HG03342 (cell line): Measurements from ENCODE around the gene SENP8.
"Not testable (repeated sequence)": the region's sequence is repeated elsewhere in the genome, so short reads cannot be mapped to it uniquely, and the experiment has no call there.

ENCODE experiments used
- ATAC-seq: cut with Tn5 transposase; IDR thresholded peaks from one replicate; pipeline ENCODE4 v1.9.1; 2021; ENCODE audit warnings: mild to moderate bottlenecking, moderate library complexity; ENCODE audit not compliant: unreplicated experiment

SENP8 gene

GRCh38 chr15:72118017-72118978 is at the start of gene SENP8, which contains the start of gene MYO9A:
Gene SENP8 (plus strand): TSS chr15:72118403. CDS start chr15:72139624, 21,221 bp downstream.
Gene MYO9A (minus strand): TSS chr15:72118150. CDS start chr15:72046563, 71,587 bp downstream.
- ATAC-seq: peak; percentile 59

GRCh38 chr15:72068856-72069255 is 49.3 kb upstream of the SENP8 start:
- ATAC-seq: no peak

DNA sequence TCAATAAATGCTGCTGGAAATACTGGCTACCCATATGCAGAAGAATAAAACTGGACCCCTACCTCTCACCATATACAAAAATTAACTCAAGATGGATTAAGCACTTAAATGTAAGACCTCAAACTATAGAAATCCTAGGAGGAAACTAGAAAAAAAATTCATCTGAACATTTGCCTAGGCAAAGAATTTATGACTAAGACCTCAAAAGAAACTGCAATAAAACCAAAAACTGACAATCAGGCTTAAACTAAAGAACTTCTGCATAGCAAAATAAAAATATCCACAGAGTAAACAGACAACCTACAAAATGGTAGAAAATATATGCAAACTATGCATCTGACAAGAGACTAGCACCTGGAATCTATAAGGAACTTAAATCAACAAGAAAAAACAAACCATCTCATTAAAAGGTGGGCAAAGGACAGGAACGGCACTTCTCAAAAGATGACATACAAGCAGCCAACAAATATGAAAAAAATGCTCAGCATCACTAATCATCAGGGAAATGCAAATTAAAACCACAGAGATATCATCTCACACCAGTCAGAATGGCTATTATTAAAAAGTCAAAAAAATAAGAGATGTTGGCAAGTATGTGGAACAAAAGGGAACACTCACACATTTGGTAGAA is 47.3 kb upstream of the SENP8 start:
- ATAC-seq: no peak

GRCh38 chr15:72071448-72071825 is 46.8 kb upstream of the SENP8 start:
- ATAC-seq: not testable (repeated sequence)

DNA sequence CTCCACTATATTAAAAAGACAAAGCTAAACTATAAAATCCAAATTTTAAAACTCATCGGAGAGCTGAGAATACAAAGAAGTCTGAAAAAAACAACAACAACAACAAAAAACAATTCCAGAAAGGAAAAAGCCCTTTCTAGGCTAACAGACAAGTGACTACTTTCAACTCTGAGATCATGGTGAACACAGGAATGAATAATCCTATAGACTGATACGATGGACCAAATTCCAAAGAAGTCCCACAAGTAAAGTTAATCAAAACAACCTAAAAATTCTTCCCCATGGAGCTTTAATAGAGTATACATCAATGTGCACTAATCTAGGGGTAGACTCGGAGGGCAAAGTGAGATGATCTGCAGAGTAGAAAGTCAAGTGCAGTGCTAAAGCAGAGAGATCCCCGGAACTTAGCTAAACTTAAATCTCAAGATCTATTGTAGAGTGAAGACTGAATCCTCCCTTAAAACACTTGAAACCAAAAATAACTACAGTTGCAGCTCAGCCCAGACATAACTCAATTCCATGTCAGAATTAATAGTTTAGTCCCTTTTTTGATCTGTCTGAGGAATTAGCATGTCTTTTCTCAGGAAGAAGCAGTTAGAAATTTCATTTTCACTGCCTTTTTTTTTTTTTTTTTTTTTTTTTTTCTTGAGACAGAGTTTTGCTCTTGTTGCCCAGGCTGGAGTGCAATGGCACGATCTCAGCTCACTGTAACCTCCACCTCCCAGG is 43.7 kb upstream of the SENP8 start:
- ATAC-seq: no peak

DNA sequence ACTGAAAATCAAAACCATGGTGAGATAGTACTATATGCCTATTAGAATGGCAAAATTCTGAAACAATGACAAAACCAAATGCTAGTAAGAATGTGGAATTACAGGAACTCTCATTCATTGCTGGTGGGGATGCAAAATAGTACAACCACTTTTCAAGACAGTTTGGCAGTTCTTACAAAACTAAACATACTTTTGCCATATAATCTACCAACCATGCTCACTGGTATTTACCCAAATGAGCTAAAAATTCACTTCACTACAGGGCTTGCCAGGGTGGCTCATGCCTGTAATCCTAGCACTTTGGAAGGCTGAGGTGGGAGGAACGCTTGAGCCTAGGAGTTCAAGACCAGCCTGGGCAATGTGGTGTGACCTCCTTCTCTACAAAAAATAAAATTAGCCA is 40.3 kb upstream of the SENP8 start:
- ATAC-seq: no peak

DNA sequence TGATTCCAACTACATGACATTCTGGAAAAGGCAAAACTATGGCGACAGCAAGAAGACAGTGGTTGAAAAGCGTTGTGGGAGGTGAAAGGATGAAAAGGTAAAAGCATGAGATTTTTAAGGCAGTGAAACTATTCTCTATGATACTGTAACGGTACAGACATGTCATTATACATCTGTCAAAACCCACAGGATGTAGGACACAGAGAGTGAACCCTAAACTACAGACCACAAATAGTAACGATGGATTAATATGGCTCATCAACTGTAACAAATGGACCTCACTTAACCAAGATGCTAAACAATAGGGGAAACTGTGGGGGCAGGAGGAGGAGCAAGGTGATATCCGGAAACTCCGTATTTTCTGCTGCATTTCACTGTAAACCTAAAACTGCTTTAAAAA is 39.3 kb upstream of the SENP8 start:
- ATAC-seq: peak; percentile 94

DNA sequence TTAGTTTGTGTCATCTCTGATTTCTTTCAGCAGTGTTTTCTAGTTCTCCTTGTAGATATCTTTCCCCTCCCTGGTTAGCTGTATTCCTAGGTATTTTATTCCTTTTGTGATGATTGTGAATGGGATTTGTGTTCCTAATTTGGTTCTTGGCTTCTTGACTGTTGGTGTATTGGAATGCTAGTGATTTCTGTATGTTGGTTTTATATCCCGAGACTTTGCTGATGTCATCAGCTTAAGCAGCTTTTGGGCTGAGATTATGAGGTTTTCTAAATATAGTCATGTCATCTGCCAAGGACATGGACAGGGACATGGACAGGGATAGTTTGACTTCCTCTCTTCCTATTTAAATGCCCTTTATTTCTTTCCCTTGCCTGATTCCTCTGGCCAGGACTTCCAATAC is 36.0 kb upstream of the SENP8 start:
- no peak for ATAC-seq

- ATAC-seq: no peak
Observed at GRCh38 chr15:72086010-72086697, 32.0 kb upstream of the SENP8 start.

GRCh38 chr15:72086920-72087648 is 31.1 kb upstream of the SENP8 start:
- ATAC-seq: no peak

GRCh38 chr15:72092006-72092405 is 26.2 kb upstream of the SENP8 start:
- no peak for ATAC-seq

DNA sequence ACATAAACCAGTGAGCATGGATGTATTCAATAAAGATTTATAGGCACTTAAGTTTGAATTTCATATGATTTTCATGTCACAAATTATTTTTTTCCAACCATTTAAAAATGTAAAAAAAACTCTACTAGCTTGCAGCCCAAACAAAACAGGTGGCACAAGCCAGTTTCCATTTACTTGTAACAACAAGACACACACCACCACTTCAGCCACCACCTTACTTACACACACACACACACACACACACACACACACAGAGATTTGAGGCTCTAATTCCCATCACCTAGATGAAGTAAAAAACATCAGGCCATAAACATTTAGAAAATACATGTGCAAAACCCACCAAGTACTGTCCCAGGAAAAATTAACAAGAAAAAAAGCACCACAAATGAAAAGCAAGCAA is 25.5 kb upstream of the SENP8 start:
- no peak for ATAC-seq

GRCh38 chr15:72096796-72097195 is 21.4 kb upstream of the SENP8 start:
- no peak for ATAC-seq

DNA sequence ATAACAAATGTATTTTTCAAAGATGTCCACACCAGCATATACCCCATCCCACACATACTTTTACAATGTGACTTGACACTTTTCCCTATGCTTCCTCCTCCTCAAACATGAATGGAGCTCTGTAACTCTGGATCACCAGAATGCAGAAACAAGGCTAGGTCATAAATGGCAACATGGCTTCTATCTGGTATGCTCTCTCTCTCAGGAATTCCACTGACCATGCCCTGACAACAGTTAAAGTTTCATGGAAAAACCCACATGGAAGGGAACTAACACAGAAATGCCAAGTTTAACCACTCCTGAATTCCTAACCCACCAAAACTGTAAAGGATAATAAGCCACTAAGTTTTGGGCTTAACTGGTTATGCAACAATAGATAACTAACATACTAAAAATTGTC is 20.2 kb upstream of the SENP8 start:
- ATAC-seq: no peak

DNA sequence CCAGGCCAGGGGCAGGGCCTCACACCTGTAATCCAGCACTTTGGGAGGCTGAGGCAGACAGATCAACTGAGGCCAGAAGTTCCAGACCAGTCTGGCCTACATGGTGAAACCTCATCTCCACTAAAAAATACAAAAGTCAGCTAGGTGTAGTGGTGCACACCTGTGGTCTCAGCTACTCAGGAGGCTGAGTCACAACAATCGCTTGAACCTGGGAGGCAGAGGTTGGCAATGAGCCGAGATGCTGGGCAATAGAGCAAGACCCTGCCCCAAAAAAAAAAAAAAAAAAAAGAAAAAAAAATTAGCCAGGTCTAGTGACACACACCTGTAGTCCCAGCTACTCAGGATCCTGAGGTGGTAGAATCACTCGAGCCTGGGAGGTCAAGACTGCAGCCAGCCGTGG is 19.0 kb upstream of the SENP8 start:
- ATAC-seq: no peak

DNA sequence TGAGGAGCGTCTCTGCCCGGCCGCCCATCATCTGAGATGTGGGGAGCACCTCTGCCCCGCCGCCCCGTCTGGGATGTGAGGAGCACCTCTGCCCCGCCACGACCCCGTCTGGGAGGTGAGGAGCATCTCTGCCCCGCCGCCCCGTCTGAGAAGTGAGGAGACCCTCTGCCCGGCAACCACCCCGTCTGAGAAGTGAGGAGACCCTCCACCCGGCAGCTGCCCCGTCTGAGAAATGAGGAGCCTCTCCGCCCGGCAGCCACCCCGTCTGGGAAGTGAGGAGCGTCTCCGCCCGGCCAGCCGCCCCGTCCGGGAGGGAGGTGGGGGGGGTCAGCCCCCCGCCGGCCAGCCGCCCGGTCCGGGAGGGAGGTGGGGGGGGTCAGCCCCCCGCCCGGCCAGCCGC is 17.7 kb upstream of the SENP8 start:
- not testable (repeated sequence) for ATAC-seq

GRCh38 chr15:72105111-72105510 is 13.1 kb upstream of the SENP8 start:
- ATAC-seq: no peak

- ATAC-seq: no peak
Observed at GRCh38 chr15:72106068-72106467, 12.1 kb upstream of the SENP8 start.

DNA sequence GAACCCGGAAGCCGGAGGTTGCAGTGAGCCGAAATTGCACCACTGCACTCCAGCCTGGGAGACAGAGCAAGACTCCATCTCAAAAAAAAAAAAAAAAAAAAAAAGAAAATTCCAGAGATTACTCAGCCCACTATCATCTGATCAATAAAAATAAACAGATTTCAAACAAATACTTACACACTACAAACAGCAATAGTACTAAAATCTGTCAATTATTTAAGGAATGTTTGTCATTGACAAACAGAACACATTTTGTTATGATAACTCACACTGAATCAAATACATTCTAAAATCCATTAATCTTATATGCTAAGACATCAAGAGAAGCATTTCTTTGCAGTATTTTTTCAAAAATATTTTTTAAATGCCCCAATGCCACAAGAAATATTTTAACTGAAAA is 7.8 kb upstream of the SENP8 start:
- no peak for ATAC-seq

GRCh38 chr15:72112116-72112515 is 6.1 kb upstream of the SENP8 start:
- ATAC-seq: no peak
